ENCODE measurements around the gene TOLLIP.

TOLLIP gene

GRCh38 chr11:1299621-1300020, 9.8 kb downstream of the TOLLIP start:
- Histone ChIP-seq H3K4me3 (ENCODE audit: low read depth, low read length) (no peak overlapping the region), H3K36me3 (replicated peaks) (peaks cover 6% of the 10 kb centered on the region), H3K27ac (no peak overlapping the region), H3K27me3 (replicated peaks) (no peaks in the 10 kb centered on the region)
- DNase-seq: no peak
- in situ Hi-C loops (cut with HindIII; ENCODE audit: low pct_ligation_motif_present, low sequenced_read_pairs): no loop called here
- TF ChIP-seq CTCF (IDR thresholded peaks at IDR 0.05; ENCODE audit: low read depth, low read length, missing control alignments): no peak

GRCh38 chr11:1298695-1299492, 10.5 kb downstream of the TOLLIP start:
- in situ Hi-C loops (cut with HindIII; ENCODE audit: low pct_ligation_motif_present, low sequenced_read_pairs): no loop called here
- DNase-seq: no peak
- Histone ChIP-seq H3K4me3 (ENCODE audit: low read depth, low read length) (no peak overlapping the region), H3K27me3 (replicated peaks) (no peaks in the 10 kb centered on the region), H3K27ac (no peak overlapping the region), H3K36me3 (replicated peaks) (peaks cover 6% of the 10 kb centered on the region)
- TF ChIP-seq CTCF (IDR thresholded peaks at IDR 0.05; ENCODE audit: low read depth, low read length, missing control alignments): no peak

DNA sequence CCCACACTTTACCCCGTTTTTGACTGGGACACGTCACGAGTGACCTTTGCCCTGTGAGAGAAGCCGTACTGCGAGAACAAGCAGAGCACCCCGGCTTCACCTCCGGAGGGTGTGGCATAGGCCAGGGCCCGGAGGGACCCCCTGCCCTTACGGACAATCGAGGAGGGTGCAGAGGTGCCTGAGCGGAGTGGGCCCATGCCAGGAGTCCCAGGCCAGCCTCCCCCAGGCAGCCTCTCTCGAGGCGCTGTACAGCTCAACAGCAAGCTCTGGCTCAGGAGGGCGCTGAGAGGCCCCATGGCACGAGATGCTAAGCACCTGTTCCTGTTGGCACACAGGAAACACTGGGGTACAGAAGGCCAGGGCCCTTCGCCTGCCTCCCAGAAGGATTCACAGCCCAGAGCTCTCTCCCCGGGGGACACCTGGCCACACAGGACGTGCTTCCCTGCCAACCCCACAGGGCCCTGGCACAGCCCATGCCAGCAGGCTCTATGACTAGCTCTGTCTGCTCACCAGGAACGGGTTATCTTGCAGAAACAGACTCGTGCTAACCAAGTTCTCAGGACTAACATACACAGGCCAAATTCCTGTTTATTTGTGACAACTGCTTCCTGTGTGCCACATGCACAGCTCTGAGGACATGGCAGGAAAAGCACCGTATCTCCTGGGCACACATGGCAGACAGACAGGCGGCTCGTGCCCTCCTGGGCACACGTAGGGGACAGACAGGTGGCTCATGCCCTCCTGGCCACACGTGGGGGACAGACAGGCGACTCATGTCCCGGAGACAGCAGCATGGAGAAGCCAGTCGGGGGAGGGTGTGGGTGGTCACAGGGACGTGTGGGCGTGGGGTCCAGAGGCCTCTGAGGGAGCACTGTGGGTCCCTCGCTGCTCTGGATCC, 11.6 kb downstream of the TOLLIP start:
- peaks cover 12% of the 10 kb centered on the region for H3K36me3 ChIP-seq (replicated peaks)
- H3K27ac ChIP-seq: no peak overlapping the region
- H3K27me3 ChIP-seq (replicated peaks): no peaks in the 10 kb centered on the region
- no peak for DNase-seq
- in situ Hi-C loops (cut with HindIII; ENCODE audit: low pct_ligation_motif_present, low sequenced_read_pairs): no loop called here
- no peak overlapping the region for H3K4me3 ChIP-seq (ENCODE audit: low read depth, low read length)
- TF ChIP-seq CTCF (IDR thresholded peaks at IDR 0.05; ENCODE audit: low read depth, low read length, missing control alignments): no peak

- in situ Hi-C loops (cut with HindIII; ENCODE audit: low pct_ligation_motif_present, low sequenced_read_pairs): no loop called here
- TF ChIP-seq CTCF (IDR thresholded peaks at IDR 0.05; ENCODE audit: low read depth, low read length, missing control alignments): no peak
- Histone ChIP-seq H3K4me3 (ENCODE audit: low read depth, low read length) (no peak overlapping the region), H3K27me3 (replicated peaks) (no peaks in the 10 kb centered on the region), H3K36me3 (replicated peaks) (peaks cover 15% of the 10 kb centered on the region), H3K27ac (no peak overlapping the region)
- no peak for DNase-seq
Measured at GRCh38 chr11:1297011-1297575, 12.3 kb downstream of the TOLLIP start.

GRCh38 chr11:1296287-1296686, 13.1 kb downstream of the TOLLIP start:
- H3K27me3 ChIP-seq (replicated peaks): no peaks in the 10 kb centered on the region
- peaks cover 15% of the 10 kb centered on the region for H3K36me3 ChIP-seq (replicated peaks)
- no peak for TF ChIP-seq CTCF (IDR thresholded peaks at IDR 0.05; ENCODE audit: low read depth, low read length, missing control alignments)
- H3K27ac ChIP-seq: no peak overlapping the region
- in situ Hi-C loops (cut with HindIII; ENCODE audit: low pct_ligation_motif_present, low sequenced_read_pairs): no loop called here
- H3K4me3 ChIP-seq (ENCODE audit: low read depth, low read length): no peak overlapping the region
- no peak for DNase-seq

All from brain microvascular endothelial cell (primary cell).